Stimulated activated CD4-positive, alpha-beta T cell treated with anti-CD3 and anti-CD28 coated beads, TNF-alpha, amount 100 ng/mL, for 1 hour (primary cell): ENCODE data around the gene AP5Z1.
"Not testable (repeated sequence)": the region's sequence is repeated elsewhere in the genome, so short reads cannot be mapped to it uniquely, and the experiment has no call there.

Experiments
- DNase-seq, 3 donors: peaks; one replicate each; pipeline ENCODE4 v3.0.0-alpha.2; 2020; ENCODE audit warnings: low read depth in 3 of 3, low spot score in 1 of 3

The AP5Z1 gene

GRCh38 chr7:4800926-4801838, 25.8 kb downstream of the AP5Z1 start:
- DNase-seq, result no peak

- no peak for DNase-seq
These were observed 26.4 kb downstream of the AP5Z1 start for GRCh38 chr7:4801839-4802231.

DNA sequence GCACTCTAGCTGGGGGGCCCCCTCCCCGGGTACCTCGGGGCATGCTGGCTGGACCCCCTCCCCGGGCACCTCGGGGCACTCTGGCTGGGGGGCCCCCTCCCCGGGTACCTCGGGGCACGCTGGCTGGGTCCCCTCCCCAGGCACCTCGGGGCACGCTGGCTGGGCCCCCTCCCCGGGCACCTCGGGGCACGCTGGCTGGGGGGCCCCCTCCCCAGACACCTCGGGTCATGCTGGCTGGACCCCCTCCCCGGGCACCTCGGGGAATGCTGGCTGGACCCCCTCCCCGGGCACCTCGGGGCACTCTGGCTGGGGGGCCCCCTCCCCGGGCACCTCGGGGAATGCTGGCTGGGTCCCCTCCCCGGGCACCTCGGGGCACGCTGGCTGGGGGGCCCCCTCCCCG, 27.2 kb downstream of the AP5Z1 start:
- DNase-seq, result not testable (repeated sequence)

- DNase-seq, result no peak
These were observed 28.2 kb downstream of the AP5Z1 start for GRCh38 chr7:4803397-4804241.

DNA sequence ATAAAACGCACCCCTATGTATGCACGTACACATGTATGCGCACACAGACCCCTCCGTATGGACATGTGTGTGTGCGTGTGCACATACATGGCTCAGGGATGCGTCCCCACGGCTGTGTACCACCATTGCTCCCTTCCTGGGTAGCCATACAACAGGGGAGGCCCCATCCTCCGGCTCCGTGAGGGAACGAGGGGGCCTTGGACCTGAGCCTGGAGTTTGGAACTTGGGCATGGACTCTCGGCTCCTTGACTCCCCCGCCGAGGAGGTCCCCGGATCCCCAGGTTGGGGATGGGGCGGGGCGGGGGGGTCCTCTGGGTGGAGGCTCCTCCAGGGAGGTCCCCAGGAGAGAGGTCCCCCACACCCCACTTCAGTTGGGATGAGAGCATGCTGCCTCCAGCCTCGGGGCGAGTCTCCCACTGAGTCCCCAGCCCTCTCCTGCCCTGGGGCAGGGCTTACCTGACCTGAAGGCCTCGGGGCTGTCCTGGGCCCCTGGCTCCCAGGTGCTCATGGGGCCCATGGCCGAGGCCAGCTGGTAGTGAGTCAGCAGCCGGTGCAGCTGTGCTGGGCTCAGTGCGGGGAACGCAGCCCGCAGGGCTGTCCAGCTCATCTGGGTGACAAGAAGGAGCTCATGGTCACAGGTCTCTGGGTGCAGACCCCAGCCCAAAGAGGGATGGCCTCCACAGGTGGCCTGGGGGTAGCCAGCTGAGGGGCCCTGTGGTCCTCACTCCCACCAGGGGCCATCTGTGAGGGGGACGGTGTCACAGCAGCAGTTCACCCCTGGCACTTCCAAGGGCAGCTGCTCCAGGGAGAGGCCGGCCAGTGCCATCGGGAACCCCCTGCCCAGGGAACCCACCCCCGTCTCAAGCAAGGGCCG, 29.9 kb downstream of the AP5Z1 start:
- DNase-seq, result no peak

DNA sequence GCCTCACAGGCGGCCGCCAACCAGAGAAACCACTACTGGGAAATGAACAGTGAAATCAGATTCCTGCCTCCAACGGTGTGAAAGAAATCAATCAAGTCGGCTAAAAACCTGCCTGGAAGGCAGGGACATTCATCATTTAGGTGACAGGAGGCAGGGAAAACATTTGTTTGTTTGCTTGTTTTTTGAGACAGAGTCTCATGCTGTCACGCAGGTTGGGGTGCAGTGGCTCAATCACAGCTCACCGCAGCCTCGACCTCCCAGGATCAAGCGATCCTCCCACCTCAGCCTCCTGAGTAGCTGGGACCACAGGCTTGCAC, 30.5 kb downstream of the AP5Z1 start:
- DNase-seq, result no peak

- no peak for DNase-seq
These were observed 31.7 kb downstream of the AP5Z1 start for GRCh38 chr7:4806983-4807597.

GRCh38 chr7:4807598-4808016, 32.2 kb downstream of the AP5Z1 start:
- DNase-seq, result no peak

DNA sequence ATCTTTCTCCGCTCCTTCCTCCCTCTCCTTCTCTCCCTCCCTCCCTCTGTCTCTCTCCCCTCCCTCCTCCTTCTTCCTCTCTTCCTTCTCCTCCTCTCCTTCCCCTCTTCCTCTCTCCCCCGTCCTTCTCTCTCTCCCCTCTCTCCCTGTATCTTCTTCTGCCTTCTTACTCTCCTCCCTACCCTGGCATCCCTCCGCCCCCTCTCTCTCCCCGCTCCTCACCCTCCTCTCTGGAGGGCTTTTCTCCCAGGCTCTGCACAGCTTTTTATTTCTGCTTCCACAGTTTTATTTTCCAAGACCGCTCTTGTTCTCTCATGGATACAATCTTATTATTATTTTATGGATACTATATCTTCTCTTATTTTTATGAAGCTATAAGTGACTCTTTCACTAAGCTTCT, 32.6 kb downstream of the AP5Z1 start:
- no peak for DNase-seq

- no peak for DNase-seq
These were observed 33.1 kb downstream of the AP5Z1 start for GRCh38 chr7:4808565-4808964.

- DNase-seq, result no peak
These were observed 33.7 kb downstream of the AP5Z1 start for GRCh38 chr7:4809091-4809591.

DNA sequence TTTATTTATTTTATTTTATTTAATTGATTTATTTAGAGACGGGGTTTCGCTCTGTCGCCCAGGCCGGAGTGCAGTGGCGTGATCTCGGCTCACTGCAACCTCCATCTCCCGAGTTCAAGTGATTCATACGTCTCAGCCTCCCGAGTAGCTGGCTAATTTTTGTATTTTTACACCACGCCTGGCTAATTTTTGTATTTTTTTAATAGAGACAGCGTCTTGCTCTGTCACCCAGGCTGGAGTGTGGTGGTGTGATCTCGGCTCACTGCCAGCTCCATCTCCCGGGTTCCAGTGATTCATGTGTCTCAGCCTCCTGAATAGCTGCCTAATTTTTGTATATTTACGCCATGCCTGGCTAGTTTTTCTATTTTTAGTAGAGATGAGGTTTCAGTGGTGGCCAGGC, 34.2 kb downstream of the AP5Z1 start:
- no peak for DNase-seq

DNA sequence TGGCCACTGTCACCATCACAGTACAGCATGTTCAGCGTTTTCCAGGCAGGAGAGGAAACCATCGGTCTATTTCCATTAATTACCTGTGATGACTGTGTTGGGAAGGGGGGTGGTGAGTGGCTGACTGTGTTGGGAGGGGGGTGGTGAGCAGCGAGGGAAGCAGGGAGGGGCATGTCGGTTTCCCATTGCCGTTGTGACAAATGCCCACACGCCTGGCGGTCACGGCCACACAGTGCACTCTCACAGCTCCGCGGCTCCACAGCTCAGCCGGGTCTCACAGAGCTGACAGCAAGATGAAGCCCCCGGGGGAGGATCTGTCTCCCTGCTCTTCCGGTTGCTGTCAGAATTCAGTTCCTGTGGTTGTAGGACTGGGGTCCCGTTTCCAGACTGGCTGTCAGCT, 39.0 kb downstream of the AP5Z1 start:
- no peak for DNase-seq

DNA sequence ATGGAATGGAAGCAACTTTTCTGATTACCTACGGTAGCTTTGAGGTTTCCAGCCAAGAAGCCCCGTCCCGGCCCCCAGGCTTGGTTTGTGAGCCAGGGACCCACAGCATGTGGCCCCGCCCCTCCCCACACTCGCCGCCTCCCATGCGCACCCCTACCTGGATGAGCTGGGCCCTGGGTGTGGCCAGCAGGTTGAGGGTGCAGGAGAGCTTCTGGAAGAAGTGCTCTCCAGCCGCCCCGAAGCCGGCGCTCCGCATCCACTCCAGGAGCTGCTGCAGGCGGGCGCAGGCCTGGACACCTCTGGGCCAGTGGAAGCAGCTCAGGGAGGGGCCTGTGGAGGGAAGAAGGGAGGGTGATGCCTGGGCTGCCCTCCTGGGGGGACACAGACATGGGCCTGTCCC, 39.7 kb downstream of the AP5Z1 start:
- DNase-seq, result no peak

GRCh38 chr7:4815609-4816418, 40.4 kb downstream of the AP5Z1 start:
- DNase-seq, result no peak

DNA sequence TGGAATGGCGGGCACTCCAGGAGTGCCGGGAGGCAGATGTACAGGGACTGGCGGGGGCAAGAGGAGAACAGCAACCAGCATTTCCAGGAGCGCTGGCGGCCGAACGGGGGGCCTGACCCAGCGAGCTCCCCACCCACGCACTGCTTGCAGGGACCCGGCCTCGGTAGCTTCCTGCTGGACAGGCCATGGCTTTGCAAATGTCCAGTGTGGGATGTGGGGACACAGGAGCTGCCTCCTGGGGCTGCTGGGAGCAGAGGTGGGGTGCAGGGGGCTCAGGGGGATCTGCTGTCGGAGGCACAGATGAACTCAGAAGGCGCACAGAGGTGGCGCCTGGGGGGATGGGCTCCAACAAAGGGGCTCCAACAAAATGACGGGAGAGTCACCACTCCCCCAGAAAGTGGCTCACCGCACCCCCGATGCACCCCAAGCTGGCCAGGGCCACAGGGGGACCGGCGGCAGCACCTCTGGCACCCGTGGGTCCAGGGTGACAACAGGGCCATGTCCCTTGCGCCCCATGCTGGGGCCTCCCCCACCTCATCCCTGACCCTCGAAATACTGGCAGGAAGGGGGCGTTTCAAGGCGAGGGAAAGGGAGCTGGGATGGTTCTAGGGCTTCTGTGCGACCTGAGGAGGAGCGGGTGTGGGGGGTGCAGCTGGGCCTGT, 41.1 kb downstream of the AP5Z1 start:
- no peak for DNase-seq

DNA sequence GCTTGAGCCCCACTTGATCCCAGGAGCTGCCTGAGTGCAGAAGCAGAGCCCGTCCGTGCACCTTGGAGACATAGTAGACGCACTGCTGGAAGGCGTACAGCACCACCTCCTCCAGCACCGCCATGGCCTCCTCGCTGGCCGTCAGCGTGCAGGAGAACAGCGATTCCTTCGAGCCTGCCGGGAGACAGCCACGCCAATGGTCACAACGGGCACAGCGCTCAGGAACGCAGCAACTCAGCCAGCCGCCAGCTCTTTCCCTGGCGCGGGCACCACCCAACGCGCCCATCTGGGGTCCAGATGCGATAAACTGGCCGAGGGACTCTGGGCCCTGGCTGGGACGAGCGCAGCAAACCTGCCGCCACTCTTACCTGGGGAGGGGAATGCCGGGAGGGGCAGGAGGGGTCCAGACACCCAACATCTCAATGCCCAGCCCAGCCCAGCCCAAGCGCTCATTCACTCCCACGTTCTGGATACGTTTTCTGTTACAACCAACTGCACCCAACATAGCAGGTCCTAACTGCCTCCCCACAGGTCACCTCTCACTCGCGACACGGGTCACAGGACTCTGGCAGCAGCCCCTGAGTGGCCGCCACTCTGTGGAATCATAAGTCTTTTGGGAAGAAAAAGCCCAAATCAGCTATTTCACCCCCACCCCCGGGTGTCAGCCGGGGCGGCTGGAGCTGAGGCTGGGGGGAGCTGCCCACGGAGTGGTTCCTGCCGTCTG, 41.9 kb downstream of the AP5Z1 start:
- no peak for DNase-seq

GRCh38 chr7:4818000-4818794, 42.8 kb downstream of the AP5Z1 start:
- no peak for DNase-seq
